Epithelial cell of proximal tubule (primary cell): ENCODE measurements around the gene PTPRD. TPM values are rescaled to one million over a fixed set of nuclear protein-coding genes. Genes with fewer than 3 reads are reported as not detected.

ENCODE experiments used
- DNase-seq: peaks from one replicate; pipeline ENCODE4 v3.0.0-alpha.2; 2011; ENCODE audit warnings: low read depth
- H3K4me3 ChIP-seq: 2 replicates; pipeline ENCODE4 v1.5.1; 2011; ENCODE audit warnings: low read depth, mild to moderate bottlenecking, low read length
- CTCF ChIP-seq: conservative IDR thresholded peaks from 2 replicates; pipeline ENCODE4 v1.5.1; 2012; ENCODE audit warnings: low read depth, mild to moderate bottlenecking, low read length
- total RNA-seq: library from RNA; depleted of rRNA; stranded (reverse); fragments of >200 nt; gene quantifications from 2 replicates; pipeline ENCODE4 v1.2.3, GENCODE V29; 2015

PTPRD gene
- total RNA-seq, 1 donor from 2014 or later = 3.2 TPM

- DNase-seq = no peak
- TF ChIP-seq CTCF = no peak
- no peak overlapping the region for H3K4me3 ChIP-seq
Measured at GRCh38 chr9:9750719-9751118, 862.1 kb downstream of the PTPRD start.

GRCh38 chr9:9749591-9749990 lies 863.2 kb downstream of the PTPRD start:
- DNase-seq = no peak
- TF ChIP-seq CTCF = no peak
- H3K4me3 ChIP-seq = no peak overlapping the region

- no peak overlapping the region for H3K4me3 ChIP-seq
- peak; percentile 83 for DNase-seq
- no peak for TF ChIP-seq CTCF
Measured at GRCh38 chr9:9747787-9748186, 865.0 kb downstream of the PTPRD start.

- TF ChIP-seq CTCF = no peak
Measured at GRCh38 chr9:9746826-9747225, 866.0 kb downstream of the PTPRD start.

GRCh38 chr9:9743822-9744221 lies 869.0 kb downstream of the PTPRD start:
- no peak overlapping the region for H3K4me3 ChIP-seq
- DNase-seq = no peak
- no peak for TF ChIP-seq CTCF

More at GRCh38 chr9:9746826-9747225, 866.0 kb downstream of the PTPRD start:
- no peak for DNase-seq
- H3K4me3 ChIP-seq = no peak overlapping the region

- no peak for DNase-seq
- no peak overlapping the region for H3K4me3 ChIP-seq
- no peak for TF ChIP-seq CTCF
Measured at GRCh38 chr9:9730174-9730573, 882.6 kb downstream of the PTPRD start.

- TF ChIP-seq CTCF = no peak
- DNase-seq = no peak
- H3K4me3 ChIP-seq = no peak overlapping the region
Measured at GRCh38 chr9:9729082-9729481, 883.7 kb downstream of the PTPRD start.
